Pons (tissue), 1 donor: ENCODE data around the gene LRP5.
"Not testable (repeated sequence)": the region's sequence is repeated elsewhere in the genome, so short reads cannot be mapped to it uniquely, and the experiment has no call there.

ENCODE experiments used
- DNase-seq: peaks from one replicate; pipeline ENCODE4 v3.0.0-alpha.2; 2016; ENCODE audit warnings: low spot score

Gene LRP5

DNA sequence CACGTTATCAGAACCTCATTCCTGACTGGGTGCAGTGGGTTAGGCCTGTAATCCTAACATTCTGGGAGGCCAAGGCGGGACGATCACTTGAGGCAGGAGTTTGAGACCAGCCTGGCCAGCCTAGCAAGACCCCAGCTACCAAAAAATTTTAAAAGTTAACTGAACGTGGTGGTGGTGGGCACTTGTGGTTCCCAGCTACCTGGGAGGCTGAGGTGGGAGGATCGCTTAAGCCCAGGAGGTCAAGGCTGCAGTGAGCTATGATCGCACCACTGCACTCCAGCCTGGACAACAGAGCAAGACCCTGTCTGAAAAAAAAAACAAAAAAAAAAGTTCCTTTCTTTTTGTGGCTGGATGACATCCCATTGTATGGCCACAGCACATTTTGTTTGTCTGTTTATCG lies 80.4 kb downstream of the LRP5 start:
- DNase-seq = no peak

DNA sequence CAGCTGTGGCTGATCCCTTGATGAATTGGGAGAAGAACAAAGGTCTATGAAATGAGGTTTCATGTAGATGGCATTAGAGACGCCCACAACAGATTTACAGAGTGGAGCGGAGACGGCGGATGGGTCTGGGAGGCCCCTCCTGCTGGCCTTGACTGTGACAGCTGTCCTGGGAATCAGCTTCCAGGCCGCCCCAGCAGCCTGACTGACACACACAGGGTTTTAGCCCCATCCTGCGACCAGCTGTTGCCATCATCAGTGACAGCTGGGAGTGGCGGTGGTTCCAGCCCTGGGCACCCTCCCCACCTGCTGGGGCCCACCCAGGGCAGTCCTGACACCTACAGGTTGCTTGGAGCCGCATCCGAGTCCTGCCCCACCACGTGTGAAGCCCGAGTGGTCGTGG lies 84.1 kb downstream of the LRP5 start:
- DNase-seq = no peak

DNA sequence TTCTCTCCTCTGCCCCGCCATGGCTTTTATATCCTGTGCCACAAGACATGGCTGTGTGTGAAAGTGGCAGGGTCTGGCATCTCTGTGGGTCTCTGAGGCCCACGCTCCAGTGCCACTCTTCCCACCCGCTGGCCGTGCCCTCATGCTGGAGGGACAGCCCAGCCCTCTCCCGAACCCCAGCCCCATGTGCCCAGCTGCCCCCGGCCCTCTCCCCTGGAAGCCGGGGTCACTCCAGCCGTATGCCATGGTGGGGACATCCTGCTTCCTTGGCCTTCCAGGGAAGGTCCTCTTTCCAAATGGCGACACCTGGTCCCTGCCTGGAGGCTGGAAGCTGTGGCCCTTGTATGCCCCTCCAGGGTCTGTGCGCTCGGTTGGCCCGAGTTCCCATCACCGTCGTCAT lies 84.9 kb downstream of the LRP5 start:
- DNase-seq = no peak

DNA sequence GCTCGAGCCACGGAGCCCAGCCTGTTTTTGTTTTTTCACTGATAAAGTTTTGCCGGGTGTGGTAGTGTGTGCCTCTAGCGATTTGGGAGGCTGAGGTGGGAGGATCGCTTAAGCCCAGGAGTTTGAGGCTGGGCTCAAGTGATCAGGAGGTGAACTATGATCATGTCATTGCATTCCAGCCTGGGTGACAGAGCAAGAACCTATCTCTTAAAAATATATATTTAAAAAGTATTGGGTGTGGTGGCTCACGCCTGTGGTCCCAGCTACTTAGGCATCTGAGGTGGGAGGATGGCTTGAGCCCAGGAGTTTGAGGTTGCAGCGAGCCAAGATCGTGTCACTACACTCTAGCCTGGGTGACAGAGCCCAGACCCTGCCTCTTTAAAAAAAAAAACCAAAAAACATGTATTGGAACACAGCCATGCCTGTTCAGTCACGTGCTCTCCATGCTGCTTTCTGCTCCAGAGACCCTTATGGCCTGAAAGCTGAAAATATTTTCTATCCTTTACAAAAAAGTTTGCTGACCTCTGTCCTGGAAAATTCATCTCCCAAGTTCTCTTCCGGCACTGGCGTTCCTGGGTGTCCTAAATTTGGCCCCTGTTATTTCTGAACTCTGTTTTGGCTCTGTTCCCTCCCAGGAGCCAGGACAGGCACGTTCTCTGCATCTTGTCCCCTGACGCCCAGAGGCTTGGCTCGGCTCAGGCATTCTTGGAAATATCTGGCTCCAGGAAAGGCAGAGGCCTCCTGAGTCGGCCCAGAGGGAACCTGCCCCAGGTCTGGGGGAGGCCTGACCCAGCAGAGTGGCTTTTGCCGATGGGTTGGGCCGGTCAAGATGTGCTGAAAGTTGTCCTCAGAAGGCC lies 86.8 kb downstream of the LRP5 start:
- no peak for DNase-seq

DNA sequence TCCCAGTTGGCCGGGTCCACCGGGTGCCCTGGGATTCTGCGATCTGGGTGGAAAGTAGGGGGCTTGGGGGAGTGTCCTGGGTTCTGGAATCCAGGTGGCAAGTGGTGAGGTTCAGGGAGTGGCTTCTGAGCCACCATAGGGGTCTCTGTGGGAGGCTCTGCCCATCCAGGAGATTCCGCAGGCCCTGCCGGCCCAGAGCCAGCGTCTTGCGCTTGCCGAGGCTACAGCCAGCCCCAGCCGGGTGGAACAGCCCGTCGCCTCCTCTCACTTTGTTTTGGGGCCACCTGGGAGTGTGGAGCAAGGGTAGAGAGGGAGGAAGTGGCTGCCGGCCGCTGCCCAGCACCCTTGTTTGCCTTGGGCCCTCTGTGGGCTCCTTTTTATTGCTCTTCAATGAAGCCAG lies 87.5 kb downstream of the LRP5 start:
- no peak for DNase-seq

DNA sequence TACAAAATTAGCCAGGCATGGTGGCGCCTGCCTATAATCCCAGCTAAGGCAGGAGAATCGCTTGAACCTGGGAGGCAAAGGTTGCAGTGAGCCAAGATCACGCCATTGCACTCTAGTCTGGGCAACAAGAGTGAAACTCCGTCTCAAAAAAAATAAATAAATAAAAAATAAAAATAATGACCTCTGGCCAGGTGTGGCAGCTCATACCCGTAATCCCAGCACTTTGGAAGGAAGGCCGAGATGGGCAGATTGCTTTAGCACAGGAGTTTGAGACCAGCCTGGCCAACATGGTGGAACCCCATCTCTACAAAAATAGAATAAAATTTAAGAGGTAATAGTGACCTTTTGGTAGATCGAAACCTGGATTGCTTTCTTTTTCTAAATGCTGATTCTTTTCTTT lies 88.2 kb downstream of the LRP5 start:
- DNase-seq = not testable (repeated sequence)

DNA sequence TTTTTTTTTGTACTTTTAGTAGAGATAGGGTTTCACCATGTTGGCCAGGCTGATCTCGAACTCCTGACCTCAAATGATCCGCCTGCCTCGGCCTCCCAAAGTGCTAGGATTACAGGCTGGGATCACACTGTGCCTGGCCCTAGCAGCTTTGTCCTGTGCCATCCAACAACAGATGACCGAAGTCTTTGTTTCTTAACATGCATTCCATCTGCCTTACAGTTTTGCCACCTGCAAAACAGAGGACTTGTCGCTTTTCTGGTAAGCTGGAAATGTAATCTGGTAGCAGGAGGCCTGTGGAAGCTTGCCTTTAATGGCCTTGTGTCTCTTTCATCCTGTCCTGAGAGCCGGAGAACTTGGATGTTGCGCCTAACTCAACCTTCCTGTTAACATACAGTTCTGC lies 89.5 kb downstream of the LRP5 start:
- no peak for DNase-seq

DNA sequence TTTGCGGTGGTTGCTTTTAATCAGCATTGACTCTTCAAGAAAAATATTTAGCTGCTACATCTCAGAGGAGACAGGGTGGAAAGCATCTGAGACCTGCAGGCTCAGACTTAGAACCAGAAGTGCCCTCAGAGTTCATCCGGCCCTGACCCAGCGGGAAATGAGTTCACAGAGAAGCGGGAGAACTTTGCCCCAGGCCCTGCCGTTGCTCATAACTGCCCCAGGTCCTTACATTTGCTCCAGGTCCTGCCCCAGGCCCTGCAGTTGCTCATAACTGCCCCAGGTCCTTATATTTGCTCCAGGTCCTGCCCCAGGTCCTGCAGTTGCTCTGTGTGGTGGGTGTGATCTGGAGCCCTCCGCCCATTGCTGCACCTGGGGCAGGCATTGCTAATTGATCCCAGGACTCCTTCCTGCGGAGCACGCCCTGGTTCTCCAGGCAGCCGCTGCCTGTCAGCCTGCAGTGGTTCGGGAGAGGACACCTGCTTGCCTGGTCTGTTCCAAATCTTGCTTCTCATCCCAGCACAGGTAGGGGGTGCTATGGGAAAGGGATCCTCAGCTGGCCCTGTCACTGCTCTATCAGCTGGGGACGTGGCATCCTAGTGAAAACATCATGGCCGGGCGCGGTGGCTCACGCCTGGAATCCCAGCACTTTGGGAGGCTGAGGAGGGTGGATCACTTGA lies 90.1 kb downstream of the LRP5 start:
- DNase-seq = no peak

DNA sequence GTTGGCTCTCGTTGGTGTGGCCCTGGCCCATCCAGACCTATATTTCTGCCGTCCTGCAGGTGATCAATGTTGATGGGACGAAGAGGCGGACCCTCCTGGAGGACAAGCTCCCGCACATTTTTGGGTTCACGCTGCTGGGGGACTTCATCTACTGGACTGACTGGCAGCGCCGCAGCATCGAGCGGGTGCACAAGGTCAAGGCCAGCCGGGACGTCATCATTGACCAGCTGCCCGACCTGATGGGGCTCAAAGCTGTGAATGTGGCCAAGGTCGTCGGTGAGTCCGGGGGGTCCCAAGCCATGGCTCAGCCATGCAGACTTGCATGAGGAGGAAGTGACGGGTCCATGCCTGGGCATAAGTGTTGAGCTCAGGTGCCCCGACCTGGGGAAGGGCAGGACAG lies 91.0 kb downstream of the LRP5 start:
- DNase-seq = no peak

DNA sequence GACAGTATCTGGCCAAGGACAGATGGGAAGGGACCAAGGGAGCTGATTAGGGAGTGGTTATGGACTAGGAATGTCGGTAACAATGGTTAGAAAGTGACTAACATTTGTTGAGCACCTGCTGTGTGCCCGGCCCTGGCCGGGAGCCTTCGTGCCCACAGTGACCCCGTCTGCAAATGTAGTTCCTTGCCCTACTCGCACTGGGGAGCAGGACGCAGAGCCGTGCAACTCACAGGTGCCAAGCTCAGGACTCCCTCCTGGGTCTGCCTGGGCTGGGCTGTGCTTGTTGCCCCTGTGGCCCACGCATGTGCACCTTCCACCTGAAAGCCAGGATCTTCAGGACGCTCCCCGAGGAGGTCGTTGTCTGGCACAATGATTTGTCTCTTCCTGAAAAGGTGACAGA lies 91.4 kb downstream of the LRP5 start:
- no peak for DNase-seq

DNA sequence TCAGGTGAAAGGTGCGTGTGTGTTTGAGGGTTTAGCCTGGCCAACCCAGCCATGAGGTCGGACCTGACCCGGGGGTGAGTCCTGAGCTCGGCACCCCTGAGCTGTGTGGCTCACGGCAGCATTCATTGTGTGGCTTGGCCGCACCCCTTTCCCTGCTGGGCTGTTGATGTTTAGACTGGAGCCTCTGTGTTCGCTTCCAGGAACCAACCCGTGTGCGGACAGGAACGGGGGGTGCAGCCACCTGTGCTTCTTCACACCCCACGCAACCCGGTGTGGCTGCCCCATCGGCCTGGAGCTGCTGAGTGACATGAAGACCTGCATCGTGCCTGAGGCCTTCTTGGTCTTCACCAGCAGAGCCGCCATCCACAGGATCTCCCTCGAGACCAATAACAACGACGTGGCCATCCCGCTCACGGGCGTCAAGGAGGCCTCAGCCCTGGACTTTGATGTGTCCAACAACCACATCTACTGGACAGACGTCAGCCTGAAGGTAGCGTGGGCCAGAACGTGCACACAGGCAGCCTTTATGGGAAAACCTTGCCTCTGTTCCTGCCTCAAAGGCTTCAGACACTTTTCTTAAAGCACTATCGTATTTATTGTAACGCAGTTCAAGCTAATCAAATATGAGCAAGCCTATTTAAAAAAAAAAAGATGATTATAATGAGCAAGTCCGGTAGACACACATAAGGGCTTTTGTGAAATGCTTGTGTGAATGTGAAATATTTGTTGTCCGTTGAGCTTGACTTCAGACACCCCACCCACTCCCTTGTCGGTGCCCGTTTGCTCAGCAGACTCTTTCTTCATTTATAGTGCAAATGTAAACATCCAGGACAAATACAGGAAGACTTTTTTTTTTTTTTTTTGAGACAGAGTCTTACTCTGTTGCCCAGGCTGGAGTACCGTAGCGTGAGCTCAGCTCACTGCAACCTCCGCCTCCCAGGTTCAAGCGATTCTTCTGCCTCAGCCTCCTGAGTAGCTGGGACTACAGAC lies 94.2 kb downstream of the LRP5 start:
- no peak for DNase-seq

DNA sequence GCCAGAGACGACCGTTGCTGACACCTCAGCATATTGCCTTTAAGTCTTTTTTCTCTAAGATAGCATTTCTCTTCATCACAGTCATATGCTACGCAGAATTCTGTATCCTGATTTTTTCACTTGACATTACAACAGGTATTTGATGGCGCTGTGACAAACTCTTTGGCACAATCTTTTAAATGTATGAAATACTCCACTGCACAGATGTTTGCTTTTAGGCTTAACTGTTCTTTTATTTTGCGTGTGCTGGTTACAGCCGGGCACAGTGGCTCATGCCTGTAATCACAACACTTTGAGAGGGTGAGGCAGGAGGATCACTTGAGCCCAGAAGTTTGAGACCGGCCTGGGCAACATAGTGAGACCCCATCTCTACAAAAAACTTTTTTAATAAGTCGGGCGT lies 96.1 kb downstream of the LRP5 start:
- DNase-seq = no peak

DNA sequence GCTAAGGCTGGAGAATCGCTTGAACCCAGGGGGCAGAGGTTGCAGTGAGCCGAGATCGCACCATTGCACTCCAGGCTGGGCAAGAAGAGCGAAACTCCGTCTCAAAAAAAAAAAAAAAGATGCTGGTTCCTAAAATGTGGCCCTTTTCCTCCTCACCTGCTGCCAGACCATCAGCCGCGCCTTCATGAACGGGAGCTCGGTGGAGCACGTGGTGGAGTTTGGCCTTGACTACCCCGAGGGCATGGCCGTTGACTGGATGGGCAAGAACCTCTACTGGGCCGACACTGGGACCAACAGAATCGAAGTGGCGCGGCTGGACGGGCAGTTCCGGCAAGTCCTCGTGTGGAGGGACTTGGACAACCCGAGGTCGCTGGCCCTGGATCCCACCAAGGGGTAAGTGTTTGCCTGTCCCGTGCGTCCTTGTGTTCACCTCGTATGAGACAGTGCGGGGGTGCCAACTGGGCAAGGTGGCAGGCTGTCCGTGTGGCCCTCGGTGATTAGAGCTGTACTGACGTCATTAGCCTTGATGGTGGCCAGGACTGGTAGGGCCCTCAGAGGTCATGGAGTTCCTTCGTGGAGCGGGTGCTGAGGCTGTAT lies 97.5 kb downstream of the LRP5 start:
- no peak for DNase-seq

DNA sequence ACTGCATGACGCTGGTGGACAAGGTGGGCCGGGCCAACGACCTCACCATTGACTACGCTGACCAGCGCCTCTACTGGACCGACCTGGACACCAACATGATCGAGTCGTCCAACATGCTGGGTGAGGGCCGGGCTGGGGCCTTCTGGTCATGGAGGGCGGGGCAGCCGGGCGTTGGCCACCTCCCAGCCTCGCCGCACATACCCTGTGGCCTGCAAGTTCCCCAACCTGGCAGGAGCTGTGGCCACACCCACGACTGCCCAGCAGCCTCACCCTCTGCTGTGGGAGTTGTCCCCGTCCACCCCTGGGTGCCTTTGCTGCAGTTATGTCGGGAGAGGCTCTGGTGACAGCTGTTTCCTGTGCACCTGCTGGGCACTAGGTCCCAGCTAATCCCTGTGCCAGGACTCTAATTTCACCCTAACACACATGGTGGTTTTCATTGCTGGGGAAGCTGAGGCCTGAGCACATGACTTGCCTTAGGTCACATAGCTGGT lies 99.2 kb downstream of the LRP5 start:
- DNase-seq = no peak

DNA sequence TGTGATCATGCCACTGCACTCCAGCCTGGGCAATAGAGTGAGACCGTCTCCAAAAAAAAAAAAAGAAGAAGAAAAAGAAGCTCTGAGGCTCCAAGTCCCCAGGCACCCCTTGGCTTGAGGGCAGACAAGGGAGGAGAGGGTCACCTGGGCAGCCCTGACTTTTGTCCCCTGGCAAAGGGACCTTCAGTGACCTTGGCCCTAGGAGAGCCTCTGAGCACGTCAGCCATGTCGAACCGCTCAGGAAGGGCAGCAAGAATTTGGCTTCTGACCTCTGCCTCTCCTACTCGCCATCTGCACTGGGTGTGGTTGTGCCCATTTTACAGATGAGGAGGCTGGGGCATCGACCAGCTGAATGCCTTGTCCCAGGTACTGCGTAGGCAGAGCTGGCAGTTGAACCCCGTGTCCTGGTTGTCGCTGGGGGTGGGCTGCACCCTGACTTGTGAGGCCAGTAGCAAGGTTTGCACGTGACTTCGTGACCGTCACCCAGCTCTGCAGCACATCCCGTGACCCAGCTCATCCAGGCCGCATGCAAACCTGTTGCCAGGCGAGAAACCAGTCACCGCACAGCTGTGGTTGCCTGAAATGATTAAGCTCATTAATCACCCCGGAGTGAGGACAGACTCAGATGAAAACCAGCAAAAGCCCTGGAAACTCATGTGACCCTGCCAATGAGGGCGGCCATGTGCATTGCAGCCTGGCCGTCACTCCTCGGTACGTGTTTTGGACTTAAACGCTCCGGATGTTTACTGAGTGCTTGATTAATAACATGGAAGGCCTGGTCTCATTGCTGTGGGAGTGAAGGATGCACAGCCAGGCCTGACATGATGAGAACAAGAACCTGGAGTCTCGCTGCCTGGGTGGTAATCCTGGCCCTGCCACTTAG lies 100.4 kb downstream of the LRP5 start:
- no peak for DNase-seq

DNA sequence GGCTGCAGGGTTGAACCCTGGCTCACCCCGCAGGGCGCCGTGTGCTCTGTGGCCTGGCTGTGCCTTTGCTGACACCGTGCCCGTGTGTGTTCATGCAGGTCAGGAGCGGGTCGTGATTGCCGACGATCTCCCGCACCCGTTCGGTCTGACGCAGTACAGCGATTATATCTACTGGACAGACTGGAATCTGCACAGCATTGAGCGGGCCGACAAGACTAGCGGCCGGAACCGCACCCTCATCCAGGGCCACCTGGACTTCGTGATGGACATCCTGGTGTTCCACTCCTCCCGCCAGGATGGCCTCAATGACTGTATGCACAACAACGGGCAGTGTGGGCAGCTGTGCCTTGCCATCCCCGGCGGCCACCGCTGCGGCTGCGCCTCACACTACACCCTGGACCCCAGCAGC lies 101.2 kb downstream of the LRP5 start:
- no peak for DNase-seq

DNA sequence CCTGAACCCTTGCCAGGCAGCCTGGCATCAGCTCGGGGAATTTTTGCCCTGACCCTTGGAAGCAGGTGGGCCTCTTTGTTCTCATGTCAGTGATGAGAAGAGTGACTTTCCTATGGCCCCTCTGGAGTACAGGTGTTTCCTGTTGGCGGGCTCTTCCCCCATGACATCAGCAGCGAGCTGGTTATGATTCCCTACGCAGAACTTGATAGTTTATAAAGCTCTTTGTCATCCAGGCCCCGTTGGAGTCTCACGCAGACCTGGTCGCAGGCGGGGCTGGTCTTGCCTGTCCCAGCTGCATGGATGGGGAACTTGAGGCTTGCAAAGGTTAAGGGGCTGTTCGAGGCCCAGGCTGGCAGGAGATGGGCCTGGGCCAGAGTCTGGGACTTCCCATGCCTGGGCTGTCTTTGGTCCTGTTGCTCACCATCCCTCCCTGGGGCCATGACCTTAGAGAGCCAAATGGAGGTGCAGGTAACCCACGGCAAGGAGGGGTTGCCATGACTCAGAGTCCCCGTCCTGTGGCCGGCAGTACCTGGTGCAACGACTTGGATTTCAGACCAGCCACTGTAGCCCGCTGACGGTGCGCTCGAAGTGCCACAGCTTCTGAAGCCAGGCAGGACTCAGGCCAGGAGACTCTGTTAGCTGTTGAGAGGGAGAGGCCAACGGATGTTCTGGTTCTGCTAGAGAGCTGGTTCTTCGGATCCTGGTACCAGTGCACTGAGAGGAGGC lies 102.3 kb downstream of the LRP5 start:
- no peak for DNase-seq

DNA sequence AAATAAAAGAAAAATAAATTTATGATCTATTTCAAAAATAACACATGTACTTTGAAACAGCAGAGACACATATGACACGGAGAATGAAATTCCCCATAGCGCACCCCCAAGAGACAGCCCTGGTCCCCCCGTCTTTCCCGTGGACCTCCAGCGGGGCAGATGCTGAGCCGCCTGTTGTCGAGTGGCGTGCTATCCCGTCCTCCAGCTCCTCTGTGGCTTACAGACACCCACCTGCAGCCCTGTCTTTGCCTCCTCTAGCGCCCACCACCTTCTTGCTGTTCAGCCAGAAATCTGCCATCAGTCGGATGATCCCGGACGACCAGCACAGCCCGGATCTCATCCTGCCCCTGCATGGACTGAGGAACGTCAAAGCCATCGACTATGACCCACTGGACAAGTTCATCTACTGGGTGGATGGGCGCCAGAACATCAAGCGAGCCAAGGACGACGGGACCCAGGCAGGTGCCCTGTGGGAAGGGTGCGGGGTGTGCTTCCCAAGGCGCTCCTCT lies 103.7 kb downstream of the LRP5 start:
- DNase-seq = no peak

DNA sequence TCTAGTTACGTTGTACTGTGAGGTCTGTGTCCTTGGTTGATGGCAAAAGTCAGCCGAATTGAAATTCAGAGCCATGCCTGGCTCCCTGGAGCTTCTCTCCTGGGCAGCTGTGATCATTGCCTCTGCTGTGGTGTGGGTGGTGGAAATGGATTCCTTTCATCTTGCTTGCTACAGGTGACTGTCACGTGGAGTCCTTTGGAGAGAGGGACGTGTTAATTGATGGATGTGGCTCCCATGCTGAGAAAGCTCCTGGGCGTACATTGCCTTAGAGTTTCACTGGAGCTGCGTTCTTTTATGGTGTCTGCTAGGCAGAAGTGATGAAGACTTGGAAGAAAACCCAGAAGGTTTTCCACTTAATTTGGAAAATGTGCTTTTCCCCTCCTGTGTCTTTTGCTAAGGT lies 106.3 kb downstream of the LRP5 start:
- DNase-seq = no peak

DNA sequence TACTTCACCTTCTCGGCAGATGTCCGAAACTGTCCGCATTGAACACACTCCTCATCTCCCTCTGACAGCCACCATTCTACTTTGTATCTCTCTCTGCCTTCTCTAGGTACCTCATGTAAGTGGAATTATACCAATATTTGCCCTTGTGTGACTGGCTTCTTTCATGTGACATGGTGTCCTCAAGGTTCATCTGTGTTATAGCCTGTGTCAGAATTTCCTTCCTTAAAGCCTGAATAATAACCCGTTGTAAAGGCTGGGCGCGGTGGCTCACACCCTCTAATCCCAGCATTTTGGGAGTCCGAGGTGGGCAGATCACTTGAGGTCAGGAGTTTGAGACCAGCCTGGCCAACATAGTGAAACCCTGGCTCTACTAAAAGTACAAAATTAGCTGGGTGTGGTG lies 107.8 kb downstream of the LRP5 start:
- no peak for DNase-seq
